Measurements from ENCODE around the gene RNF17. TPM values are rescaled to one million over a fixed set of nuclear protein-coding genes. Genes with fewer than 3 reads are reported as not detected.
A peak's percentile ranks its signal among the peaks of the same experiment; 100 is the strongest.

The RNF17 gene
- total RNA-seq, 1 donor from 2014 or later: not detected

DNA sequence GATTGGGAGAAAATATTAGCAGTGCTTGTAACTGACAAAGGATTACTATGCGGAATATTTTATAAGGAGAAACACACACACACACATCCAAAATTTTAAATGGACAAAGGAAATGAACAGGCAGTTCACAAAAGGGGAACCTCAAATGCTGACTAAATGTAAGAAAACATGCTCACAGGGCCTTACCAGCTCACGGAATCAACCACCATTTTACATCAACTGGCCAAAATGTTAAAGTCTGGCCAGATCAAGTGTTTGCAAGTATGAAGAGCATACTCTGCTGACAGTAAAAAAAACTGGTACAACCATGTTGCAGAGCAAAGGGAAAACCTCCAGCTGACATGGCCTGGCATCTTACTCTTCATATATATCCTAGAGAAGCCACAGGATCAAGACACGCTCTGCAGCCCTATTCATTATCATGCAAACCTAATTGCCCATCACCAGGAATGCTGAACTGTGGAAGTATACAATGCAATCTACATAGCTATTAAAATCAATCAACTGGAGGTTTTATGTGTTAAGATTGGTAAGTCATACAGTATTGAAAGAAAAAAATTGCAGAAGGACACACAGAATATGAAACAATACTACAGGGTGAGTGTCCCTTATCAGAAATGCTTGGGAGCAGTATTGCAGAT, 124.4 kb downstream of the RNF17 start:
- peaks cover 5% of the 10 kb centered on the region for H3K27me3 Mint-ChIP-seq (ENCODE audit: unreplicated experiment)
- no peak overlapping the region for H3K27ac Mint-ChIP-seq (ENCODE audit: unreplicated experiment)
- H3K9me3 Mint-ChIP-seq (ENCODE audit: unreplicated experiment): no peaks in the 10 kb centered on the region
- H3K4me3 Mint-ChIP-seq (ENCODE audit: unreplicated experiment): no peak overlapping the region
- no peaks in the 10 kb centered on the region for H3K4me1 Mint-ChIP-seq (ENCODE audit: unreplicated experiment)
- H3K36me3 Mint-ChIP-seq (ENCODE audit: low read depth, unreplicated experiment): peaks cover 29% of the 10 kb centered on the region
- TF ChIP-seq, protein P1, sequence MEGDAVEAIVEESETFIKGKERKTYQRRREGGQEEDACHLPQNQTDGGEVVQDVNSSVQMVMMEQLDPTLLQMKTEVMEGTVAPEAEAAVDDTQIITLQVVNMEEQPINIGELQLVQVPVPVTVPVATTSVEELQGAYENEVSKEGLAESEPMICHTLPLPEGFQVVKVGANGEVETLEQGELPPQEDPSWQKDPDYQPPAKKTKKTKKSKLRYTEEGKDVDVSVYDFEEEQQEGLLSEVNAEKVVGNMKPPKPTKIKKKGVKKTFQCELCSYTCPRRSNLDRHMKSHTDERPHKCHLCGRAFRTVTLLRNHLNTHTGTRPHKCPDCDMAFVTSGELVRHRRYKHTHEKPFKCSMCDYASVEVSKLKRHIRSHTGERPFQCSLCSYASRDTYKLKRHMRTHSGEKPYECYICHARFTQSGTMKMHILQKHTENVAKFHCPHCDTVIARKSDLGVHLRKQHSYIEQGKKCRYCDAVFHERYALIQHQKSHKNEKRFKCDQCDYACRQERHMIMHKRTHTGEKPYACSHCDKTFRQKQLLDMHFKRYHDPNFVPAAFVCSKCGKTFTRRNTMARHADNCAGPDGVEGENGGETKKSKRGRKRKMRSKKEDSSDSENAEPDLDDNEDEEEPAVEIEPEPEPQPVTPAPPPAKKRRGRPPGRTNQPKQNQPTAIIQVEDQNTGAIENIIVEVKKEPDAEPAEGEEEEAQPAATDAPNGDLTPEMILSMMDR (IDR thresholded peaks at IDR 0.05; ENCODE audit: unreplicated experiment): no peak
- DNase-seq (ENCODE audit: low spot score): no peak

DNA sequence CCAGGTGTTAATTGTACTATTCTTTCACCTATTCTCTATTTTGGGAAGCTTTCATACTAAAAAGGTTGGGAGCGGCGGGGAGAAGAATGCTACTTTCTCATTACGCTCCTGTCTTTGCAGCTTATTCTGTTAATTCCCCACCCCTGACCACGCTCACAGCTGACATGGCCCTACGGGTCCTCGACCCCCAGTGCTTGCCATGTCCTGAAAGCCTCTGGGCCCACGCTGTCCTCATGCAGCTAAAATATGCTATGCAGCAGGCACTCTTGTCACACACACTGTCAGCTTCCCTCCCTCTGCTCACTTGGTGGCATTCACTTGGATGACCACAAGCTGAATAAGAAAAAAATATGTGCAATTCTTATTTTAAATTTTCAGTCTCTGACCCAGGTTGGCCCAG, 126.3 kb downstream of the RNF17 start:
- Mint-ChIP-seq H3K9me3 (ENCODE audit: unreplicated experiment) (no peaks in the 10 kb centered on the region), H3K4me3 (ENCODE audit: unreplicated experiment) (no peak overlapping the region), H3K27ac (ENCODE audit: unreplicated experiment) (no peak overlapping the region), H3K4me1 (ENCODE audit: unreplicated experiment) (no peaks in the 10 kb centered on the region), H3K27me3 (ENCODE audit: unreplicated experiment) (peaks cover 5% of the 10 kb centered on the region), H3K36me3 (ENCODE audit: low read depth, unreplicated experiment) (peaks cover 39% of the 10 kb centered on the region)
- DNase-seq (ENCODE audit: low spot score): no peak
- TF ChIP-seq, protein P1 (IDR thresholded peaks at IDR 0.05; ENCODE audit: unreplicated experiment): no peak

DNA sequence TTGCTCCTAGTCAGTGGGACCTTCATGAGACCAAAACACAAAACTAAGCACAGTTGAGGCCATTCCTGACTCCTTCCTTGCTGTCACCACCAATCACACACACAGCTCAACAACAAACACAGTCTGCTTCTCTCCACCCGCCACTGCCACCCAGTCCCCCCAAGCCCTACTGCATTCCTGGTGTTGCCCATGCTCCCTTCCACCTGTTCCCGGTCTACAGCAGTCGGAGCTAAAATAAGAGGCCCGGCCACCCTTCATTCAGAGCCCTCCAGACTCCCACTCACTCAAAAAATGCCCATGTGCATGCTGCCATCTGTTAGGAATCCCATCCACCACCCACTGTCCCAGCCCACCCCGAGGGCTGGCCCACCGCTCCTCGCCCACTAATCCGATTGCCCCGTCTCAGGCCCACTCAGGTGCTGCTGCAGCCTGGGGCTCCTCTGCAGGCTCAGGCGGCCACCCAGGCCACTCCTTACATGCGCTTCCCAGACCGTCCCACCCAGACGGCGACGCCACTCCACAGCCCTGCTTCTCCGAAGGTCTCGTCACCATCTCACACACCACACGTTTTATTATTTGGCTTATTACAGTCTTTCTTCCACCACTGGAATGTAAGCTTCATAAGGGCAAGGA, 127.6 kb downstream of the RNF17 start:
- H3K27ac Mint-ChIP-seq (ENCODE audit: unreplicated experiment): no peak overlapping the region
- peaks cover 39% of the 10 kb centered on the region for H3K36me3 Mint-ChIP-seq (ENCODE audit: low read depth, unreplicated experiment)
- no peaks in the 10 kb centered on the region for H3K4me1 Mint-ChIP-seq (ENCODE audit: unreplicated experiment)
- peaks cover 5% of the 10 kb centered on the region for H3K27me3 Mint-ChIP-seq (ENCODE audit: unreplicated experiment)
- no peaks in the 10 kb centered on the region for H3K9me3 Mint-ChIP-seq (ENCODE audit: unreplicated experiment)
- H3K4me3 Mint-ChIP-seq (ENCODE audit: unreplicated experiment): peak overlapping the region; percentile 45
- TF ChIP-seq, protein P1 (IDR thresholded peaks at IDR 0.05; ENCODE audit: unreplicated experiment): no peak
- DNase-seq (ENCODE audit: low spot score): no peak

DNA sequence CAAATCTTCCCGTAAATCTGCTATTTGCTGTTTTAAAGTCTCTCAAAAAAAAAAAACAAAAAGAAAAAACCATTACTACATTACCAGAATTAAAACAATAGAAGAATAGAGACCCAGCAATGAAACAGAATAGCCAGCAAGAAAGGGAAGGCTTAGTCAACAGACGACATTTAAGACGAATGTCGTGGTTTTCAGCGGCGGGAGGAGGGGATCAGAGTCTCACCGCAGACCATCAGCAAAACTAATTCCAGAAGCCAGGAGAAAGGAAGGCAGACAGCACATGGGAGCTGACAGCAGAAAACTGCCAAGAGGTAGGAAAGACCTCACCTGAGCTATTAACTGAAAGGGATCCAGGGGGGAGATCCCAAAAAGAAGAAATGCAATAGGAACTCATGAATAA, 128.9 kb downstream of the RNF17 start:
- H3K4me3 Mint-ChIP-seq (ENCODE audit: unreplicated experiment): no peak overlapping the region
- H3K27ac Mint-ChIP-seq (ENCODE audit: unreplicated experiment): no peak overlapping the region
- H3K36me3 Mint-ChIP-seq (ENCODE audit: low read depth, unreplicated experiment): peaks cover 39% of the 10 kb centered on the region
- DNase-seq (ENCODE audit: low spot score): no peak
- H3K9me3 Mint-ChIP-seq (ENCODE audit: unreplicated experiment): no peaks in the 10 kb centered on the region
- TF ChIP-seq, protein P1 (IDR thresholded peaks at IDR 0.05; ENCODE audit: unreplicated experiment): no peak
- H3K27me3 Mint-ChIP-seq (ENCODE audit: unreplicated experiment): peaks cover 5% of the 10 kb centered on the region
- H3K4me1 Mint-ChIP-seq (ENCODE audit: unreplicated experiment): no peaks in the 10 kb centered on the region

DNA sequence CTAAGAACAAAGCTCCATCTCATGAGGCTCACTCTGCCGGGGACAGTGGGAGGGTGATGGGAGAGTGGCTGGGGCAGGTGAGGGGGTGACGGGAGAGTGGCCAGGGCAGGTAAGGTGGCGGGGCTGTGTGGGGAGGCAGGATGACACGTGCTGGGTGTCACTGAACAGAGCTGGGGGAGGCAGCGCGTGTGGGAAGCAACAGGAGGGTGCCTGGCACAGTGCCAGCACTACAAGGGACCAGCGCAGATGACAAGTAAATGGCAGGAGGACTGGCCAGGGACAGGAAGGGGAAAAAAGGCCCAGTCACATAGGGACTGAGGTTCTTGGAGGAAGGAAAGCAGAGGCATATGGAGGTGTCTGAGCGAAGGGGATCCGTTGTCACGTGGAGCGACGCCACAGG, 129.9 kb downstream of the RNF17 start:
- Mint-ChIP-seq H3K36me3 (ENCODE audit: low read depth, unreplicated experiment) (peaks cover 39% of the 10 kb centered on the region), H3K4me3 (ENCODE audit: unreplicated experiment) (no peak overlapping the region), H3K27ac (ENCODE audit: unreplicated experiment) (no peak overlapping the region)

More for the DNA sequence above, 129.9 kb downstream of the RNF17 start:
- Mint-ChIP-seq H3K9me3 (ENCODE audit: unreplicated experiment) (no peaks in the 10 kb centered on the region), H3K4me1 (ENCODE audit: unreplicated experiment) (no peaks in the 10 kb centered on the region), H3K27me3 (ENCODE audit: unreplicated experiment) (peaks cover 5% of the 10 kb centered on the region)
- no peak for DNase-seq (ENCODE audit: low spot score)
- TF ChIP-seq, protein P1 (IDR thresholded peaks at IDR 0.05; ENCODE audit: unreplicated experiment): no peak

Data from endothelial cell (in vitro differentiated cells).